Erythroblast (primary cell): ENCODE results near the gene OPRL1.

Source experiments
- GATA1 ChIP-seq: IDR thresholded peaks from 2 replicates; pipeline ENCODE4 v1.6.1; 2011; ENCODE audit warnings: low read depth, mild to moderate bottlenecking, control low read depth, low read length, moderate library complexity
- POLR2A ChIP-seq: IDR thresholded peaks from 2 replicates; pipeline ENCODE4 v1.6.1; 2011; ENCODE audit warnings: mild to moderate bottlenecking, low read length

DNA sequence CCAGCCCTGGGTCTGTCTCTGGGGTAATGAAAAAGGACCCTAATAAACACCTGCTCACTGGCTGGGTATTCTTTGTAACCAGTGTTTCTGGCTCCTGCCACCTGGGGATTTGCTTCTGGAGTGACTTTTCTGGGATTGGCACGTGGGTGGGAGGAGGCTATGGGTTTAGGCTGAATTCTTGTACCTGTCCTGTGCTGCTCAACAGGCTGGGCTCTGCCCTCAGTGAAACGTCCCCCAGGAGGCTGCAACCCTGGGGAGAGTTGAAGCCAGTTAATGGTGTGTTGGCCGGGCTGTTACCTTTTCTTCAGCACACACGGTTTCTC, 20.6 kb downstream of the OPRL1 start:
- TF ChIP-seq POLR2A = no peak
- TF ChIP-seq GATA1 = no peak
